Endothelial cell (in vitro differentiated cells): ENCODE results near the gene IFFO2. TPM values are rescaled to one million over a fixed set of nuclear protein-coding genes. Genes with fewer than 3 reads are reported as not detected.

Experiments
- DNase-seq: peaks from one replicate; pipeline ENCODE4 v3.0.0; 2021; ENCODE audit warnings: low spot score
- H3K27ac Mint-ChIP-seq: one replicate; pipeline ENCODE4 v1.8.0; 2021; ENCODE audit warnings: mixed read lengths, inconsistent platforms; ENCODE audit not compliant: unreplicated experiment
- H3K27me3 Mint-ChIP-seq: one replicate; pipeline ENCODE4 v1.8.0; 2021; ENCODE audit warnings: mild to moderate bottlenecking, moderate library complexity, mixed read lengths, inconsistent platforms; ENCODE audit not compliant: unreplicated experiment
- H3K36me3 Mint-ChIP-seq: one replicate; pipeline ENCODE4 v1.8.0; 2021; ENCODE audit warnings: mild to moderate bottlenecking, low read depth, mixed read lengths, inconsistent platforms; ENCODE audit not compliant: unreplicated experiment
- H3K4me1 Mint-ChIP-seq: one replicate; pipeline ENCODE4 v1.8.0; 2021; ENCODE audit warnings: mild to moderate bottlenecking, mixed read lengths, inconsistent platforms; ENCODE audit not compliant: unreplicated experiment
- H3K4me3 Mint-ChIP-seq: one replicate; pipeline ENCODE4 v1.8.0; 2021; ENCODE audit warnings: mild to moderate bottlenecking, mixed read lengths, inconsistent platforms; ENCODE audit not compliant: unreplicated experiment
- H3K9me3 Mint-ChIP-seq: one replicate; pipeline ENCODE4 v1.8.0; 2021; ENCODE audit warnings: mixed read lengths, inconsistent platforms; ENCODE audit not compliant: unreplicated experiment
- CTCF ChIP-seq: fragments of 200-600 bp; sonication (generic); IDR thresholded peaks from one replicate; pipeline ENCODE4 v1.5.0; 2021; ENCODE audit warnings: antibody characterized with exemption; ENCODE audit not compliant: unreplicated experiment
- total RNA-seq: library from RNA; stranded (reverse); fragmentation: NEBNext Ultra II Directional; extraction: Animal tissue kit (Norgen Biotek cat#: 25700); gene quantifications from one replicate; pipeline ENCODE4 v1.2.1, GENCODE V29; 2021; ENCODE audit not compliant: unreplicated experiment

IFFO2 gene
- total RNA-seq, 1 donor from 2014 or later, result 16.7 TPM

- Mint-ChIP-seq H3K9me3 (no peaks in the 10 kb centered on the region), H3K36me3 (no peaks in the 10 kb centered on the region), H3K4me3 (no peak overlapping the region), H3K27me3 (peaks cover 15% of the 10 kb centered on the region), H3K4me1 (peaks cover 51% of the 10 kb centered on the region), H3K27ac (no peak overlapping the region)
- no peak for TF ChIP-seq CTCF
- DNase-seq, result no peak
Measured at GRCh38 chr1:18945401-18945849, 11.1 kb downstream of the IFFO2 start.

GRCh38 chr1:18944810-18945209 lies 11.7 kb downstream of the IFFO2 start:
- Mint-ChIP-seq H3K4me3 (no peak overlapping the region), H3K9me3 (no peaks in the 10 kb centered on the region), H3K27ac (no peak overlapping the region), H3K27me3 (peaks cover 19% of the 10 kb centered on the region), H3K4me1 (peaks cover 47% of the 10 kb centered on the region), H3K36me3 (no peaks in the 10 kb centered on the region)
- no peak for TF ChIP-seq CTCF
- no peak for DNase-seq

- no peak for TF ChIP-seq CTCF
- Mint-ChIP-seq H3K9me3 (no peaks in the 10 kb centered on the region), H3K4me1 (peaks cover 39% of the 10 kb centered on the region), H3K4me3 (no peak overlapping the region), H3K36me3 (no peaks in the 10 kb centered on the region), H3K27ac (no peak overlapping the region), H3K27me3 (peaks cover 17% of the 10 kb centered on the region)
- no peak for DNase-seq
Measured at GRCh38 chr1:18943914-18944572, 12.4 kb downstream of the IFFO2 start.

GRCh38 chr1:18943162-18943561 lies 13.3 kb downstream of the IFFO2 start:
- TF ChIP-seq CTCF, result no peak
- H3K27ac Mint-ChIP-seq, result no peak overlapping the region
- peaks cover 32% of the 10 kb centered on the region for H3K4me1 Mint-ChIP-seq
- H3K4me3 Mint-ChIP-seq, result no peak overlapping the region
- H3K27me3 Mint-ChIP-seq, result peaks cover 17% of the 10 kb centered on the region
- H3K9me3 Mint-ChIP-seq, result no peaks in the 10 kb centered on the region
- DNase-seq, result no peak
- no peaks in the 10 kb centered on the region for H3K36me3 Mint-ChIP-seq

GRCh38 chr1:18942340-18942739 lies 14.1 kb downstream of the IFFO2 start:
- H3K9me3 Mint-ChIP-seq, result no peaks in the 10 kb centered on the region
- peaks cover 29% of the 10 kb centered on the region for H3K4me1 Mint-ChIP-seq
- DNase-seq, result no peak
- H3K4me3 Mint-ChIP-seq, result no peak overlapping the region
- no peaks in the 10 kb centered on the region for H3K36me3 Mint-ChIP-seq
- H3K27ac Mint-ChIP-seq, result peak overlapping the region; percentile 38
- H3K27me3 Mint-ChIP-seq, result peaks cover 14% of the 10 kb centered on the region
- TF ChIP-seq CTCF, result no peak
